PFSK-1 (cell line): Measurements from ENCODE around the gene FAM185A.

Source experiments
- FOXP2 ChIP-seq: optimal IDR thresholded peaks from 2 replicates; pipeline ENCODE3; 2011; ENCODE audit warnings: borderline replicate concordance, control low read depth, inconsistent platforms; ENCODE audit not compliant: insufficient read depth; ENCODE audit errors: extremely low read length, extremely low read depth
- POLR2AphosphoS5 ChIP-seq: IDR thresholded peaks from 2 replicates; pipeline ENCODE4 v1.6.1; 2012; ENCODE audit warnings: low read depth, mild to moderate bottlenecking, control low read depth, low read length, moderate library complexity
- REST ChIP-seq, 2 experiments: IDR thresholded peaks; 2 replicates each; pipeline versions ENCODE4 v1.6.1 to v1.8.0; 2011 to 2012; ENCODE audit warnings: low read depth in 2 of 2, low read length in 2 of 2, control low read depth in 1 of 2, inconsistent platforms in 1 of 2, mild to moderate bottlenecking in 1 of 2, moderate library complexity in 1 of 2; ENCODE audit not compliant: insufficient read depth in 1 of 2
- SIN3A ChIP-seq: IDR thresholded peaks from 2 replicates; pipeline ENCODE4 v1.6.1; 2012; ENCODE audit warnings: mild to moderate bottlenecking, low read length, moderate library complexity, borderline replicate concordance; ENCODE audit not compliant: insufficient read depth
- TAF1 ChIP-seq: IDR thresholded peaks from 2 replicates; pipeline ENCODE4 v1.6.1; 2012; ENCODE audit warnings: low read length, control low read depth, borderline replicate concordance; ENCODE audit not compliant: insufficient read depth

The FAM185A gene

GRCh38 chr7:102814025-102814471 is 65.2 kb downstream of the FAM185A start:
- TF ChIP-seq SIN3A: no peak
- no peak for TF ChIP-seq REST (IDR thresholded peaks at IDR 0.05; ENCODE audit: insufficient read depth in 1 of 2, low read depth in 2 of 2, low read length in 2 of 2)
- TF ChIP-seq TAF1: no peak
- no peak for TF ChIP-seq FOXP2
- no peak for TF ChIP-seq POLR2AphosphoS5

GRCh38 chr7:102817616-102818573 is 69.1 kb downstream of the FAM185A start:
- TF ChIP-seq SIN3A (no peak), POLR2AphosphoS5 (no peak), FOXP2 (no peak), REST (IDR thresholded peaks at IDR 0.05; ENCODE audit: insufficient read depth in 1 of 2, low read depth in 2 of 2, low read length in 2 of 2) (no peak), TAF1 (no peak)

GRCh38 chr7:102819151-102819550 is 70.4 kb downstream of the FAM185A start:
- TF ChIP-seq REST (IDR thresholded peaks at IDR 0.05; ENCODE audit: insufficient read depth in 1 of 2, low read depth in 2 of 2, low read length in 2 of 2): no peak
- TF ChIP-seq FOXP2: no peak
- TF ChIP-seq TAF1: no peak
- TF ChIP-seq SIN3A: no peak
- no peak for TF ChIP-seq POLR2AphosphoS5

- no peak for TF ChIP-seq REST (IDR thresholded peaks at IDR 0.05; ENCODE audit: insufficient read depth in 1 of 2, low read depth in 2 of 2, low read length in 2 of 2)
- TF ChIP-seq TAF1: no peak
- TF ChIP-seq SIN3A: no peak
- TF ChIP-seq POLR2AphosphoS5: no peak
- no peak for TF ChIP-seq FOXP2
Measured at GRCh38 chr7:102821994-102822747, 73.4 kb downstream of the FAM185A start.
